Thyroid gland (tissue), 4 donors: ENCODE data around the gene SEC16B.

Experiments used
- POLR2A ChIP-seq, 2 donors: fragments of 450-650 bp; IDR thresholded peaks; one replicate each; pipeline ENCODE4 v1.6.1; 2017; ENCODE audit warnings: antibody characterized with exemption in 2 of 2, mild to moderate bottlenecking in 2 of 2, moderate library complexity in 1 of 2
- TF ChIP-seq, protein P1 (sequence below), 6 experiments: fragments of 200-600 bp in 3 of 6; fragments of 450-650 bp in 3 of 6; sonication (generic) in 3 of 6; IDR thresholded peaks; one replicate each; pipeline ENCODE4 v1.5.1; 2016 to 2019; ENCODE audit warnings: antibody characterized with exemption in 6 of 6, mild to moderate bottlenecking in 2 of 6, inconsistent platforms in 1 of 6, moderate library complexity in 1 of 6

GRCh38 chr1:177964336-177964735 is 5.5 kb downstream of the SEC16B start:
- TF ChIP-seq, protein P1, sequence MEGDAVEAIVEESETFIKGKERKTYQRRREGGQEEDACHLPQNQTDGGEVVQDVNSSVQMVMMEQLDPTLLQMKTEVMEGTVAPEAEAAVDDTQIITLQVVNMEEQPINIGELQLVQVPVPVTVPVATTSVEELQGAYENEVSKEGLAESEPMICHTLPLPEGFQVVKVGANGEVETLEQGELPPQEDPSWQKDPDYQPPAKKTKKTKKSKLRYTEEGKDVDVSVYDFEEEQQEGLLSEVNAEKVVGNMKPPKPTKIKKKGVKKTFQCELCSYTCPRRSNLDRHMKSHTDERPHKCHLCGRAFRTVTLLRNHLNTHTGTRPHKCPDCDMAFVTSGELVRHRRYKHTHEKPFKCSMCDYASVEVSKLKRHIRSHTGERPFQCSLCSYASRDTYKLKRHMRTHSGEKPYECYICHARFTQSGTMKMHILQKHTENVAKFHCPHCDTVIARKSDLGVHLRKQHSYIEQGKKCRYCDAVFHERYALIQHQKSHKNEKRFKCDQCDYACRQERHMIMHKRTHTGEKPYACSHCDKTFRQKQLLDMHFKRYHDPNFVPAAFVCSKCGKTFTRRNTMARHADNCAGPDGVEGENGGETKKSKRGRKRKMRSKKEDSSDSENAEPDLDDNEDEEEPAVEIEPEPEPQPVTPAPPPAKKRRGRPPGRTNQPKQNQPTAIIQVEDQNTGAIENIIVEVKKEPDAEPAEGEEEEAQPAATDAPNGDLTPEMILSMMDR (IDR thresholded peaks at IDR 0.05), result no peak
- no peak for TF ChIP-seq POLR2A (IDR thresholded peaks at IDR 0.05)
